Fibroblast of skin of left quadriceps (primary cell): ENCODE results near the gene CPNE2.

Experiments used
- DNase-seq, 2 experiments: peaks; one replicate each; pipeline ENCODE4 v3.0.0-alpha.2; 2013; ENCODE audit warnings: low read depth in 2 of 2

Gene CPNE2

DNA sequence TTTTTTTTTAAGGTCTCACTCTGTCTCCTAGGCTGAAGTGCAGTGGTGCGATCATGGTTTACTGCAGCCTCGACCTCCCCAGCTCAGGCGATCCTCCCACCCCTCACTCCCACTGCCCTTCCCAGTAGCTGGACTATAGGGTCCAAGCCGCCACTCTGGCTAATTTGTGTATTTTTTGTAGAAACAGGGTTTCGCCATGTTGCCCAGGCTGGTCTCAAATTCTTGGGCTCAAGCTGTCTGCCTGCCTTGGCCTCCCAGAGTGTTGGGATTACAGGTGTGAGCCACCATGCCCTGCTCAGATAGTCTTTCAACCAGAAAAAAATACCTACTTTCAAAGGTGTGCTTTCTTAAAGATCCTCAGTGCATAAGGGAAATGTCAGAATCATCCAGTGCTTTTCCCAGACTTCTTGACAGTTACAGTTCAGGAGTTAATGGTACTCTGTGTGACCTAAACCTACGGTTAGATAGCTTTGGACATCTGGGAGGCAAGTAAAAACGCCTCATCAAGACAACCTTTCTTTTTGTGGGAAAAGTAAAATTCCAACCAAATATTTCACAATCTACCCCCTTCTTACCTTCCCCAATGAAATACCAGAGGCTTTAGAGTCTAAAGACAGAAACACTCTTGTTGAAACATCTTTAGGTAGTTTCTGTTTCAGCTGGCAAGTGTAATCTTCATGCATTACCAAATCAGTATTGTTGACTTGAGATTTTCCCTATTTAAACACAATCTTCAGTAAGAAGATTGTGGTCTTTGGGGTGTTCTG is 100.5 kb downstream of the CPNE2 start:
- no peak for DNase-seq

DNA sequence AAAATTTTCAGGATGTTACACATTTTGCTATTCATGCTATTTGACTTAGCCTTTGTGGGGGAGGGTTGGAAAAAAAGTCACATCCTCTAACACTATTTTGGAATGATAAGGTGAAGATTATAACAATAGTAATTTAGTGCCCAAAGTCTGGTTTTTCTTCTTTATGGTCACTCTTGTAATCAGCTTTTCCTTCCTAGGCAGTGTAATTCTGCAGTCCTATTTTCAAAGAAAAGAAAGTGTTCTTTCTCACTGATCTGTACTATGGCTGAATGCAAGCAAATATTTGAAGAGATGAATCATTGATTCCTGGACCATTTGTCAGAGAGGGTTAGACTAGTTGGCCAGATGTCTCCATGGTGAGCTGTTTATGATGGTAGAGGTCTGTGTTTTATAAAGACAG is 102.1 kb downstream of the CPNE2 start:
- DNase-seq = peak; percentile 82 to 85

DNA sequence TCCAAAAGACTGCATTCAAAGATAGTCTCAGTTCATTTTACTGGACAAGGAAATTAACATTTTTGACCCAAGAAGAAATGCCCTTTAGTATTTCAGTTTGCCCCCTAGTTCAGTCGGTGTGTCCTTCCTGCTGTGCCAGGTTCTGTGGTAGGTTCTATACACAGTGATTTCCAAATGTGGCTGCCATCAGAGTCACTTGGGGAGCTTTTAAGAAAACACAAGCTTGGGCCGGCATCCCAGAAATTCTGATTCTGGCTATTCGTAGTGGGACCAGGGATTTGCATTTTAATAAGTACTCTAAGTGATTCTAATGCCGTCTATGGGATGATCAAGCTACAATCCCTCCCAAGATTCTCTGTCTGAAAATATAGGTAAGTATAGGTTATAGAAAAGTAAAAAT is 103.9 kb downstream of the CPNE2 start:
- no peak for DNase-seq

DNA sequence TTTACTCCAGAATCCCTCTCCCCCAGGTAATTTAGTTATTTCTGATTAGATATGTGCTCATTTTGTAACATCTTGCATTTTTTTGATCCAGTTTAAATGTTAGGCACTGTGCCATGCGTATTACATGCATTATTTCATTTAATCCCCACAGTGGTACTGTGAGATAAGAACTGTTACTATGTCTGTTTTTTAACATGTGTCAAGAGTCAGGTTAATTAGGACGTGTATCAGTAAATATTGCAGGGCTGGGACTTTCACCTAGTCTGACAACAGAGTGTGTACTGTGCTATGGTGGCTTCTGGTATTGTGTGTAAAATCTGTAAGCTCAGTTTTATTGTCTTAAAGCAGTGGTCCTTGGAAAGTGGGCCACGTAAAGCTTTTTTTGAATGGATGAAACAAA is 104.4 kb downstream of the CPNE2 start:
- DNase-seq = no peak
